RWPE2 (cell line): ENCODE data around the gene TRAF4.
A peak's percentile ranks its signal among the peaks of the same experiment; 100 is the strongest.
"Not testable (repeated sequence)": the region's sequence is repeated elsewhere in the genome, so short reads cannot be mapped to it uniquely, and the experiment has no call there.

Experiments
- ATAC-seq: fragments of 200-7000 bp; cut with Tn5 transposase; 3 replicates; pipeline ENCODE4 v1.9.1; 2021; ENCODE audit warnings: low read depth
- DNase-seq: peaks from one replicate; pipeline ENCODE4 v3.0.0-alpha.2; 2020; ENCODE audit warnings: low spot score
- H3K27ac ChIP-seq: fragments of 450-650 bp; 2 replicates; pipeline ENCODE4 v1.5.1; 2017; ENCODE audit warnings: mild to moderate bottlenecking; ENCODE audit not compliant: poor library complexity, severe bottlenecking
- H3K27me3 ChIP-seq: fragments of 250-450 bp; sonication (Bioruptor Pico); 2 replicates; pipeline ENCODE4 v1.5.1; 2021; ENCODE audit warnings: mild to moderate bottlenecking, moderate library complexity; ENCODE audit not compliant: insufficient read depth, poor library complexity, severe bottlenecking
- H3K36me3 ChIP-seq: fragments of 250-450 bp; sonication (Bioruptor Pico); 2 replicates; pipeline ENCODE4 v1.5.1; 2020; ENCODE audit warnings: low read depth, mild to moderate bottlenecking, moderate library complexity
- H3K4me1 ChIP-seq: fragments of 250-450 bp; sonication (Bioruptor Pico); 2 replicates; pipeline ENCODE4 v1.5.1; 2021; ENCODE audit warnings: mild to moderate bottlenecking, moderate library complexity; ENCODE audit not compliant: insufficient read depth, poor library complexity, severe bottlenecking
- H3K4me3 ChIP-seq: fragments of 250-450 bp; sonication (Bioruptor Pico); 2 replicates; pipeline ENCODE4 v1.5.1; 2021; ENCODE audit warnings: mild to moderate bottlenecking, moderate library complexity; ENCODE audit not compliant: severe bottlenecking
- H3K9me3 ChIP-seq: fragments of 250-450 bp; sonication (Bioruptor Pico); 2 replicates; pipeline ENCODE4 v1.5.1; 2021; ENCODE audit warnings: mild to moderate bottlenecking, moderate library complexity; ENCODE audit not compliant: severe bottlenecking
- TF ChIP-seq, protein P1 (sequence below): fragments of 450-650 bp; IDR thresholded peaks from one replicate; pipeline ENCODE4 v1.5.1; 2017; ENCODE audit warnings: mild to moderate bottlenecking, moderate library complexity; ENCODE audit not compliant: poor library complexity, severe bottlenecking

The TRAF4 gene

DNA sequence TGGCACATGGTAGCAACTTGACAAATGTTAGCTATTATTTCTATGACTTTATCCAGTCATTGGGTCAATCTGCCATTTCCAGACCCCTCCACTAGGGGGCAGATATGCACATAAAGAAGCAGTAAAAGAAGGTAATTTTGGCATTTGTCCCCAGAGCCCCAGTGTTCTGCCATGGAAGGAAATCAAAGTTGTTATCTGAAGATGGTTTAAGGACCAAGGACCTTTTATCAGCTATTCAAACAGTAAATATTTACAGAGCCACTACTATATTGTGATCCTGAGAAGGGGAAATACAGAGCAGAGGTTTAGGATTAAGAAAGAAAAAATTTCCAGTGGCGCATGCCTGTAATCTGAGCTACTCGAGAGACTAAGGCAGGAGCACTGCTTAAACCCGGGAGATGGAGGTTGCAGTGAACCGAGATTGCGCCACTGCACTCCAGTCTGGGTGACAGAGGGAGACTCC is 20.0 kb downstream of the TRAF4 start:
- H3K4me1 ChIP-seq, result no peaks in the 10 kb centered on the region
- no peak overlapping the region for H3K4me3 ChIP-seq
- H3K27me3 ChIP-seq, result no peaks in the 10 kb centered on the region
- TF ChIP-seq, protein P1, sequence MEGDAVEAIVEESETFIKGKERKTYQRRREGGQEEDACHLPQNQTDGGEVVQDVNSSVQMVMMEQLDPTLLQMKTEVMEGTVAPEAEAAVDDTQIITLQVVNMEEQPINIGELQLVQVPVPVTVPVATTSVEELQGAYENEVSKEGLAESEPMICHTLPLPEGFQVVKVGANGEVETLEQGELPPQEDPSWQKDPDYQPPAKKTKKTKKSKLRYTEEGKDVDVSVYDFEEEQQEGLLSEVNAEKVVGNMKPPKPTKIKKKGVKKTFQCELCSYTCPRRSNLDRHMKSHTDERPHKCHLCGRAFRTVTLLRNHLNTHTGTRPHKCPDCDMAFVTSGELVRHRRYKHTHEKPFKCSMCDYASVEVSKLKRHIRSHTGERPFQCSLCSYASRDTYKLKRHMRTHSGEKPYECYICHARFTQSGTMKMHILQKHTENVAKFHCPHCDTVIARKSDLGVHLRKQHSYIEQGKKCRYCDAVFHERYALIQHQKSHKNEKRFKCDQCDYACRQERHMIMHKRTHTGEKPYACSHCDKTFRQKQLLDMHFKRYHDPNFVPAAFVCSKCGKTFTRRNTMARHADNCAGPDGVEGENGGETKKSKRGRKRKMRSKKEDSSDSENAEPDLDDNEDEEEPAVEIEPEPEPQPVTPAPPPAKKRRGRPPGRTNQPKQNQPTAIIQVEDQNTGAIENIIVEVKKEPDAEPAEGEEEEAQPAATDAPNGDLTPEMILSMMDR, result peak; percentile 91
- peaks cover 60% of the 10 kb centered on the region for H3K36me3 ChIP-seq
- no peak overlapping the region for H3K27ac ChIP-seq
- H3K9me3 ChIP-seq, result no peaks in the 10 kb centered on the region
- peak; percentile 22; the same call in 1 of the 3 replicates for ATAC-seq
- no peak for DNase-seq

DNA sequence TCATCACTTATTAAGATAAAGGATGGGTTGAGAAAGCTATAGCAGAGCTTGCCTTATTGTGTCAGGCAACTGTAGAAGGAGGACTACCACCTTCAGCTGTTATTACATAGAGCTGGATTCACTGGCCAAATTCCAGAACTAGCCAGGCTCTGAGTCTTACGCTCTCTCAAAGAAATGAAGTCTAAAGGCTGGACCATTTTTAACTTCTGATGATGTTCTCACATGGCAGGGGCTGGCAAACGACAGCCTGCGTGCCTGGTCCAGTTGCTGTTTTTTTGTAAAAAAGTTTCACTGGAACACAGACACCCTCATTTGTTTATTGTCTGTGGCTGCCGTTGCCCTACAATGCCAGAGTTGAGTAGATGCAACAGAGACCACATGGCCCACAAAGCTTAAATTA is 21.2 kb downstream of the TRAF4 start:
- no peak overlapping the region for H3K27ac ChIP-seq
- ATAC-seq, result no peak

GRCh38 chr17:28773736-28774135 is 29.9 kb downstream of the TRAF4 start:
- peaks cover 13% of the 10 kb centered on the region for H3K36me3 ChIP-seq
- H3K27me3 ChIP-seq, result no peaks in the 10 kb centered on the region
- DNase-seq, result no peak
- H3K9me3 ChIP-seq, result no peaks in the 10 kb centered on the region
- H3K27ac ChIP-seq, result peak overlapping the region; percentile 11
- ATAC-seq, result no peak
- peaks cover 22% of the 10 kb centered on the region for H3K4me1 ChIP-seq
- TF ChIP-seq, protein P1, result no peak
- H3K4me3 ChIP-seq, result no peak overlapping the region

More for the DNA sequence above, 21.2 kb downstream of the TRAF4 start:
- DNase-seq, result no peak
- Histone ChIP-seq H3K4me1 (no peaks in the 10 kb centered on the region), H3K9me3 (no peaks in the 10 kb centered on the region), H3K4me3 (no peak overlapping the region), H3K27me3 (no peaks in the 10 kb centered on the region), H3K36me3 (peaks cover 53% of the 10 kb centered on the region)
- TF ChIP-seq, protein P1, result no peak

DNA sequence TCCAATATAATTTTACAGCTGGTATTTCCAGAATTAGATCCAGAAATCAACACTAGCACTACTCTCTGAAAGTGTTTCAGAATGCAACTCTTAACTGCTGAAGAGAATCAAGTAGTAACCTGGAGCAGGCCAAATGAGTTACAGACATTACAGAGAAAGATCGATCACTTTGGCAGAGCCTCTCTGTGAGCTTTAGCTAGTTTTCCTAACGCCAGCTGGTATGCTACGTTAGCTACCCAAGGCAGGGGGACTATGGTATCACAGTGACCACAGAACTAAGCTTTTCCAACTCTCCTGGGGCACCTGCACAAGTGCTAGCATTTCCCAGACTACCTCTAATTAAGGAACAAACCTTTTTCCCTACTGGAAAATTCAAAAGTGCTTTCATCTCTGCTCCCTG is 30.4 kb downstream of the TRAF4 start:
- H3K27ac ChIP-seq, result peak overlapping the region; percentile 11
- TF ChIP-seq, protein P1, result no peak
- ATAC-seq (no peak), DNase-seq (no peak)
- no peaks in the 10 kb centered on the region for H3K27me3 ChIP-seq
- peaks cover 16% of the 10 kb centered on the region for H3K36me3 ChIP-seq
- H3K4me3 ChIP-seq, result no peak overlapping the region
- H3K4me1 ChIP-seq, result peaks cover 26% of the 10 kb centered on the region
- H3K9me3 ChIP-seq, result no peaks in the 10 kb centered on the region

DNA sequence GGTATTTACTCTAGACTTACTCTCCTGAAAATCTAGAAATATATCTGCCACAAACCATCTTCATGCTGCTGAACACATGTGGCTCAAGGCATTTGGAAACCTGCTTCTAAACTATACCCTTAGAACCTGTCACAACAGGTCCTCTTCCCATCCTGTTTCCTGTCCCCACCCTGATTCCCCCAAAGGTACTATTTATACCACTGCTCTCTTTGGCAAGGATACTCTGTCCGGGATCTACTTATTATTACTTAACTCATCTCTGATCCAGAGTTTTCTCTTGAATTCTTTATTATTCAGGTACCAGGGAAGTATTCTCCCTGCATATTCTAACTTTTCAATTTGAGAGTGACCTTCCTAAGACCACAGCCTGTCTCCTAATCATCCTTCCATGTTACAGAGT is 33.4 kb downstream of the TRAF4 start:
- no peaks in the 10 kb centered on the region for H3K27me3 ChIP-seq
- peak; percentile 91 for ATAC-seq
- H3K9me3 ChIP-seq, result no peaks in the 10 kb centered on the region
- TF ChIP-seq, protein P1, result no peak
- H3K36me3 ChIP-seq, result peaks cover 15% of the 10 kb centered on the region
- H3K4me3 ChIP-seq, result no peak overlapping the region
- H3K4me1 ChIP-seq, result peaks cover 28% of the 10 kb centered on the region
- DNase-seq, result no peak
- peak overlapping the region; percentile 94 for H3K27ac ChIP-seq

DNA sequence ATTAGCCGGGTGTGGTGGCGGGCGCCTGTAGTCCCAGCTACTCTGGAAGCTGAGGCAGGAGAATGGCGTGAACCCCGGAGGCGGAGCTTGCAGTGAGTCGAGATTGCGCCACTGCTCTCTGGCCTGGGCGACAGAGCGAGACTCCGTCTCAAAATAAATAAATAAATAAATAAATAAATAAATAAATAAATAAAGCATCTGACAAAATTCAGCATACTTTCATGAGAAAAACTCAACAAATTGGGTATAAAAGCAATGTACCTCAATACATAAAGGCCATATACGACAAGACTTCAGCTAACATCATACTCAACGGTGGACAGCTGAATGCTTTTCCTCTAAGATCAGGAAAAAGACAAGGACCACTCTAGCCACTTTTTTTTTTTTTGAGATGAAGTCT is 35.8 kb downstream of the TRAF4 start:
- H3K27ac ChIP-seq, ATAC-seq, H3K27me3 ChIP-seq, DNase-seq, H3K9me3 ChIP-seq, H3K4me3 ChIP-seq: not testable (repeated sequence)
- Histone ChIP-seq H3K4me1 (peaks cover 28% of the 10 kb centered on the region), H3K36me3 (peaks cover 14% of the 10 kb centered on the region)
